ENCODE measurements around the gene ZRANB3. TPM values are rescaled to one million over a fixed set of nuclear protein-coding genes. Genes with fewer than 3 reads are reported as not detected.
"Not testable (repeated sequence)": the region's sequence is repeated elsewhere in the genome, so short reads cannot be mapped to it uniquely, and the experiment has no call there.

The ZRANB3 gene
- total RNA-seq, 1 experiment from 2014 or later: 10.4 TPM

- no peaks in the 10 kb centered on the region for H3K36me3 ChIP-seq (replicated peaks; ENCODE audit: control insufficient read depth, insufficient read depth, low read length)
- no peaks in the 10 kb centered on the region for H3K27me3 ChIP-seq (ENCODE audit: control insufficient read depth, insufficient read depth, low read length)
- H3K4me3 ChIP-seq (ENCODE audit: insufficient read depth, low read depth, low read length): no peak overlapping the region
- DNase-seq: no peak
Measured at GRCh38 chr2:135454608-135455007, 76.4 kb downstream of the ZRANB3 start.

DNA sequence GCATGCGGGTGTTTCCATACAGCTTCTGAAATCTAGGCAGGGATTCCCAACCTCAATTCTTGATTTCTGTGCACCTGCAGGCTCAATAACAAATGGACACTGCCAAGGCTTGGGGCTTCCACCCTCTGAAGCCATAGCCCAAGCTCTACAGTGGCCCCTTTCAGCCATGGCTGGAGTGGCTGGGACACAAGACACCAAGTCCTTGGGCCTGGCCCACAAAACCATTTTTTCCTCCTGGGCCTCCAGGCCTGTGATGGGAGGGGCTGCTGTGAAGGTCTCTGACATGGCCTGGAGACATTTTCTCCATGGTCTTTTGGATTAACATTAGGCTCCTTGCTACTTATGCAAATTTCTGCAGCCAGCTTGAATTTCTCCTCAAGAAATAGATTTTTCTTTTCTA is 78.0 kb downstream of the ZRANB3 start:
- not testable (repeated sequence) for H3K36me3 ChIP-seq (replicated peaks; ENCODE audit: control insufficient read depth, insufficient read depth, low read length); DNase-seq; H3K4me3 ChIP-seq (ENCODE audit: insufficient read depth, low read depth, low read length); H3K27me3 ChIP-seq (ENCODE audit: control insufficient read depth, insufficient read depth, low read length)

- H3K36me3 ChIP-seq (replicated peaks; ENCODE audit: control insufficient read depth, insufficient read depth, low read length): no peaks in the 10 kb centered on the region
- no peak for DNase-seq
Measured at GRCh38 chr2:135451966-135452365, 79.1 kb downstream of the ZRANB3 start.

GRCh38 chr2:135443013-135443412 is 88.0 kb downstream of the ZRANB3 start:
- not testable (repeated sequence) for DNase-seq; H3K27me3 ChIP-seq (ENCODE audit: control insufficient read depth, insufficient read depth, low read length); H3K36me3 ChIP-seq (replicated peaks; ENCODE audit: control insufficient read depth, insufficient read depth, low read length); H3K4me3 ChIP-seq (ENCODE audit: insufficient read depth, low read depth, low read length)

More at GRCh38 chr2:135451966-135452365, 79.1 kb downstream of the ZRANB3 start:
- H3K27me3 ChIP-seq (ENCODE audit: control insufficient read depth, insufficient read depth, low read length): no peaks in the 10 kb centered on the region
- H3K4me3 ChIP-seq (ENCODE audit: insufficient read depth, low read depth, low read length): no peak overlapping the region

DNA sequence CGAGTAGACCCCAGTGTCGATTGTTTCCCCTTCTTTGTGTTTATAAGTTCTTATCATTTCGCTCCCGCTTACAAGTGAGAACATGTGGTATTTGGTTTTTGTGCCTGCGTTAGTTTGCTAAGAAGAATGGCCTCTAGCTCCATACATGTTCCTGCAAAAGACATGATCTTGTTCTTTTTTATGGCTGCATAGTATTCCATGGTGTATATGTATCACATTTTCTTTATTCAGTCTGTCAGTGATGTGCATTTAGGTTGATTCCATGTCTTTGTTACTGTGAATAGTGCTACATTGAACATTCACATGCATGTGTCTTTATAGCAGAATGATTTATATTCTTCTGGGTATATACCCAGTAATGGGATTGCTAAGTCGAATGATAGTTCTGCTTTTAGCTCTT is 95.9 kb downstream of the ZRANB3 start:
- not testable (repeated sequence) for H3K4me3 ChIP-seq (ENCODE audit: insufficient read depth, low read depth, low read length); H3K36me3 ChIP-seq (replicated peaks; ENCODE audit: control insufficient read depth, insufficient read depth, low read length); DNase-seq

DNA sequence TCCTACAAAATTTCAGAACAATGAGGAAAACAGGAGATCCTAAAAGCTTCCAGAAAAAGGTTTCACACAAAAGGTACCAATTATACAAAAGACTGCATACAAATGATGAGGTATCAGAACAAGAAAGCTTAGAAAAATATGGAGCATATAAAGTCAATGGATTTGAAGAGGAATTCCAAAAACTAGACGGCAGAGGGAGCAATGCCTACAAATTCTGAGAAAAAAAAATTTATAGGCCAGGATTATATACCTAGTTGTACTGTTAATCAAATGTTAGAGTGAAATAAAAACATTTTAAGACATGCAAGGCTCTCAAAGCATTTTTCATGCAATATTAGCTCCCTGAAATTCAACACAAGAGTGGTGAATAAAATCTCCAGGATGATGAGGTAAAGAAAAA is 106.2 kb downstream of the ZRANB3 start:
- Histone ChIP-seq H3K27me3 (ENCODE audit: control insufficient read depth, insufficient read depth, low read length) (no peaks in the 10 kb centered on the region), H3K36me3 (replicated peaks; ENCODE audit: control insufficient read depth, insufficient read depth, low read length) (no peaks in the 10 kb centered on the region), H3K4me3 (ENCODE audit: insufficient read depth, low read depth, low read length) (no peak overlapping the region)
- DNase-seq: no peak

More for the DNA sequence above, 95.9 kb downstream of the ZRANB3 start:
- not testable (repeated sequence) for H3K27me3 ChIP-seq (ENCODE audit: control insufficient read depth, insufficient read depth, low read length)

DNA sequence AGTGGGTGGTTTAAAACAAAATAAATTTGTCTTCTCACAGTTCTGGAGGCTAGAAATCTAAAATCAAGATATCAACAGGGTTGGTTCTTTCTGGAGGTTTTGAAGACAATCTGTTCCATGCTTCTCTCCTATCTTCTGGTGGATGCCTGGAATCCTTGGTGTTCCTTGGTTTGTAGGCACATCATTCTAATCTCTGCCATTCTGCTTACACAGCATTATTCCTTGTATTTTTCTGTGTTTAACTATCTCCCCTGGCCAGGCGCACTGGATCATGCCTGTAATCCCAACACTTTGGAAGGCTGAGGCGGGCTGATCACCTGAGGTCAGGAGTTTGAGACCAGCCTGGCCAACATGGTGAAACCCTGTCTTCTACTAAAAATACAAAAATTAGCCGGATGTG is 108.1 kb downstream of the ZRANB3 start:
- Histone ChIP-seq H3K36me3 (replicated peaks; ENCODE audit: control insufficient read depth, insufficient read depth, low read length) (no peaks in the 10 kb centered on the region), H3K4me3 (ENCODE audit: insufficient read depth, low read depth, low read length) (no peak overlapping the region), H3K27me3 (ENCODE audit: control insufficient read depth, insufficient read depth, low read length) (no peaks in the 10 kb centered on the region)
- no peak for DNase-seq

GRCh38 chr2:135411646-135412045 is 119.4 kb downstream of the ZRANB3 start:
- no peak for DNase-seq

GRCh38 chr2:135409436-135409835 is 121.6 kb downstream of the ZRANB3 start:
- Histone ChIP-seq H3K36me3 (replicated peaks; ENCODE audit: control insufficient read depth, insufficient read depth, low read length) (no peaks in the 10 kb centered on the region), H3K27me3 (ENCODE audit: control insufficient read depth, insufficient read depth, low read length) (no peaks in the 10 kb centered on the region), H3K4me3 (ENCODE audit: insufficient read depth, low read depth, low read length) (no peak overlapping the region)
- no peak for DNase-seq

More at GRCh38 chr2:135411646-135412045, 119.4 kb downstream of the ZRANB3 start:
- Histone ChIP-seq H3K36me3 (replicated peaks; ENCODE audit: control insufficient read depth, insufficient read depth, low read length) (no peaks in the 10 kb centered on the region), H3K27me3 (ENCODE audit: control insufficient read depth, insufficient read depth, low read length) (no peaks in the 10 kb centered on the region), H3K4me3 (ENCODE audit: insufficient read depth, low read depth, low read length) (no peak overlapping the region)

DNA sequence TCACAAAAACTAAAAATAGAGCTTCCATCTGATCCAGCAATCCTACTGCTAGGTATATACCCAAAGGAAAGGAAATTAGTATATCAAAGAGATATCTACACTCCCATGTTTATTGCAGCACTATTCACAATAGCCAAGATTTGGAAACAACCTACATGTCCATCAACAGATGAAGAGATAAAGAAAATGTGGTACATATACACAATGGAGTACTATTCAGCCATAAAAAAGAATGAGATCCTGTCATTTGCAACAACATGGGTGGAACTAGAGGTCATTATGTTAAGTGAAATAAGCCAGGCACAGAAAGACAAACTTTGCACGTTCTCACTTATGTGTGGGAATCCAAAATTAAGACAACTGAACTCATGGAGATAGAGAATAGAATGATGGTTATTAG is 134.8 kb downstream of the ZRANB3 start:
- DNase-seq; H3K4me3 ChIP-seq (ENCODE audit: insufficient read depth, low read depth, low read length); H3K36me3 ChIP-seq (replicated peaks; ENCODE audit: control insufficient read depth, insufficient read depth, low read length); H3K27me3 ChIP-seq (ENCODE audit: control insufficient read depth, insufficient read depth, low read length): not testable (repeated sequence)

DNA sequence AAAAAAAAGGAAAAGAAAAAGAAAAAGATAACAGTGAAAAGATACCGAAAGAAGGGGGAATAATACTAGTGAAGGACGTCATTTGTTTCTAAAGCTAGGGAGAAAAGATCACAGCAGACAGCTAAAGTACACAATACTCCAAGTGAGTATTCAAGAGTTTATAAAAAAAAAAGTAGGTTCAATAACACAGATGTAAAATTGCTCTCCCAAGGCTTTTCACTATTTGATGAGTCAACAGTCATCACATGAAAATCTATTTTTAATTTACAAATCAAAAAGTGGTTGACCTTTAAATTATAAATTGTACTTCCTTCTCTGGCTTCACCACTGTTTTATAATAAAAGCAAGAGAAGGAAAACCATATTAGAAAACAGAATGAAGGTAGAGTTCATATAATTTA is 144.0 kb downstream of the ZRANB3 start:
- Histone ChIP-seq H3K36me3 (replicated peaks; ENCODE audit: control insufficient read depth, insufficient read depth, low read length) (no peaks in the 10 kb centered on the region), H3K27me3 (ENCODE audit: control insufficient read depth, insufficient read depth, low read length) (no peaks in the 10 kb centered on the region), H3K4me3 (ENCODE audit: insufficient read depth, low read depth, low read length) (no peak overlapping the region)
- no peak for DNase-seq

DNA sequence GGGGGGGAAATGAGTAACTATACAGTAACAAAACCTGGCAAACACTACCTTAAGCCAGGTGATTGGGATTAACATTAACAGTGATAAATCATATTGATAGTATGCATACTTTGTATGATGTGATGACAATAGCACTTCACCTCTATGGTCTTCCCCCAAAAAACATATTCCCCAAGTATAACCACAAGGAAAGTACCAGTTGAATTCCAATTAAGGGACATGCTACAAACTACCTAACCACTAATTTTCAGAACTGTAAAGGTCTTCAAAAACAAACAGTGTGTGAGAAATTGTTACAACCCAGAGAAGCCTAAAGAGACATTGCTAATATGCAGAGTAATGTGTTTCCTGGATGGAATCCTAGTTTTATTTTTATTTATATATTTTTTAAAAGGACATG is 152.4 kb downstream of the ZRANB3 start:
- no peak overlapping the region for H3K4me3 ChIP-seq (ENCODE audit: insufficient read depth, low read depth, low read length)
- no peaks in the 10 kb centered on the region; the same call in 1 of the 2 replicates for H3K36me3 ChIP-seq (replicated peaks; ENCODE audit: control insufficient read depth, insufficient read depth, low read length)
- DNase-seq: no peak
- H3K27me3 ChIP-seq (ENCODE audit: control insufficient read depth, insufficient read depth, low read length): no peaks in the 10 kb centered on the region

DNA sequence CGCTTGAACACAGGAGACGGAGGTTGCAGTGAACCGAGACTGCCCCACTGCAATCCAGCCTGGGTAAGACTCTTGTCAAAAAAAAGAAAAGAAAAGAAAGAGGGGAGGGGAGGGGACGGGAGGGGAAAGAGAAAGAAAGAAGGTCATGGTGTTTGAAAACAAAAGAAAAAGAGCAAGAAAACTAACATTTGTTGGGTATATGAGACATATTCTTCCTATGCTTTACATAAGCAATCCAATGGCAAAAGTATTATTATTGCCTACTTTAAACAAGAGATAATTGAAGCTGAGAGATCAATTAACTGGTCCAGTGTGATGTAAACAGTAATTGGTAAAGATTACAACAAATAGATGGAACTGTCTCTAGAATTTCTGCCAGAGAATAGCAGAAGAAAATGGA is 157.3 kb downstream of the ZRANB3 start:
- Histone ChIP-seq H3K4me3 (ENCODE audit: insufficient read depth, low read depth, low read length) (no peak overlapping the region), H3K36me3 (replicated peaks; ENCODE audit: control insufficient read depth, insufficient read depth, low read length) (no peaks in the 10 kb centered on the region), H3K27me3 (ENCODE audit: control insufficient read depth, insufficient read depth, low read length) (no peaks in the 10 kb centered on the region)
- DNase-seq: no peak

DNA sequence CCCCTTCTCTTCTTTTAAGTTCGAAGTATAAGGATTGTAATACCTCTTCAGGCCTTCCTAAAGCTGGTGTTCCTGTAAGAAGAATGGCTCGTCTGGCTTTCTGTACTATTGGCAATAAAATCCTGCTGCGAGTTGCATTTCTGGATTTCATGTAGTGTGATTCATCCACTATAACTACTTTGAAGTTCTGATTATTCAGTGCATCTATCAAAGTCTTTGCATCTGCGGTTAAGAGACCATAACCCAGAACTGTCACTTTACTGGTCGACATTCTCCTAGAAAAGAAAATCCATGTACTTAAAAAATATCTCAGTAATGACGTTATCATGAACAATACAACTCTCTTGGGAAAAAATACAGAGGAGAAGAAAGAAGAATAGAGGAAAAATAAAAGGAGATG is 181.1 kb downstream of the ZRANB3 start:
- Histone ChIP-seq H3K36me3 (replicated peaks; ENCODE audit: control insufficient read depth, insufficient read depth, low read length) (no peaks in the 10 kb centered on the region), H3K27me3 (ENCODE audit: control insufficient read depth, insufficient read depth, low read length) (no peaks in the 10 kb centered on the region), H3K4me3 (ENCODE audit: insufficient read depth, low read depth, low read length) (no peak overlapping the region)
- no peak for DNase-seq

- DNase-seq; H3K36me3 ChIP-seq (replicated peaks; ENCODE audit: control insufficient read depth, insufficient read depth, low read length); H3K4me3 ChIP-seq (ENCODE audit: insufficient read depth, low read depth, low read length); H3K27me3 ChIP-seq (ENCODE audit: control insufficient read depth, insufficient read depth, low read length): not testable (repeated sequence)
Measured at GRCh38 chr2:135348096-135348704, 182.8 kb downstream of the ZRANB3 start.

GRCh38 chr2:135337071-135337470 is 193.9 kb downstream of the ZRANB3 start:
- no peak for DNase-seq
- no peak overlapping the region for H3K4me3 ChIP-seq (ENCODE audit: insufficient read depth, low read depth, low read length)
- H3K36me3 ChIP-seq (replicated peaks; ENCODE audit: control insufficient read depth, insufficient read depth, low read length): no peaks in the 10 kb centered on the region
- H3K27me3 ChIP-seq (ENCODE audit: control insufficient read depth, insufficient read depth, low read length): no peaks in the 10 kb centered on the region

Data from H7 (cell line).